ENCODE results near the gene TMEM9.

TMEM9 gene

DNA sequence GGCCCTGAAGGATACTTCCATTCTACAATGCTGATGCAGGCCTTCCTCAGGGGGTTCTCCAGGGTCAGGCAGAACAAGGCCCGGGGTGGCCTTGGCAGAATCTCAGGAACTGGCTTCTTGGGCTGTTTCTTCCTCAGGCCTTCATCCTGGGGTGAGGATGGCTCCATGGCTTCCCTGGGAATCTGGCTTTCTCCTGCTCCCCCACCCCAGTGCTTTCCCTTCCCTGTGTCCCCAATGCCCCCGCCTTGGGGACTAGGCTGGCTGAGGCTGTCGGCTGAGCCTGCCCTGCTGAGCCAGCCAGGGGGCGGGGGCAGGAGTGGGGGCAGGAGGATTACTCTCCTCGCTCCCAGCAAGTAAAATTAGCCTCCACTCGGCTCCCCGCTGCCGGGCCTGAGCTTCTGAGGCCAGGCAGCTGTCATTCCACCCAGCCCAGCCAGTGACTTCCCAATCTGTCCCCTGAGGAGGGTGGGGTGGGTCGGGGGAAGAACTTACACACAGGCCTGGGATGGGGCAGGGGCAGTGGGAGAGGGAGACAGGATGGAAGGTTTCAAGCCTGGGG, 42.0 kb downstream of the TMEM9 start, which contains the start of gene CACNA1S:
CACNA1S (minus strand) TSS at position 254 of the 559 bp plus-strand sequence; CDS start at position 167, 87 bp downstream.
- no peak within 1 kb of the TSS for H3K27ac ChIP-seq
- H3K4me3 ChIP-seq: no peak within 1 kb of the TSS

- H3K27ac ChIP-seq: no peak overlapping the region
- no peak overlapping the region for H3K4me3 ChIP-seq
Observed at GRCh38 chr1:201111672-201112071, 42.6 kb downstream of the TMEM9 start.

DNA sequence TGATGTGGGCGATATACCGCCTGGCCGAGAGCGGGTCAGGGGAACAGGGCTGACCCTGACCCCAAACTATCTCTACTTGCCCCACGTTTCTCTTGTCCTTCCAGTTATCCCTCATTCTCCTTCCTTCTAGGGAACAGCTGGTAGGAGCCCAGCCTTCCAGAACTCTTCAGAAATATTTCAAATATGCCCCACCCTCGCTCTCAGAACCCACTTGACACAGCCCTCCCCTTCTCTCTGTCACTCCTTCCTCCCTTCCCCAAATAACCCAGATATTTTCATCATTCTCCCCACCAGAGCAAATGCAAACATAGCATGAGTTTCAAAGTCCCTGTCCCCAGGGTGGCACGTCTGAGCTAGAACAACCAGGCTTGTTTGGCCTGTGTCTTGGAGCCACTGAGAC, 43.1 kb downstream of the TMEM9 start:
- no peak overlapping the region for H3K27ac ChIP-seq
- no peak overlapping the region for H3K4me3 ChIP-seq

GRCh38 chr1:201110616-201111015, 43.7 kb downstream of the TMEM9 start:
- no peak overlapping the region for H3K27ac ChIP-seq
- H3K4me3 ChIP-seq: no peak overlapping the region

- H3K27ac ChIP-seq: no peak overlapping the region
- H3K4me3 ChIP-seq: no peak overlapping the region
Observed at GRCh38 chr1:201110138-201110537, 44.1 kb downstream of the TMEM9 start.

DNA sequence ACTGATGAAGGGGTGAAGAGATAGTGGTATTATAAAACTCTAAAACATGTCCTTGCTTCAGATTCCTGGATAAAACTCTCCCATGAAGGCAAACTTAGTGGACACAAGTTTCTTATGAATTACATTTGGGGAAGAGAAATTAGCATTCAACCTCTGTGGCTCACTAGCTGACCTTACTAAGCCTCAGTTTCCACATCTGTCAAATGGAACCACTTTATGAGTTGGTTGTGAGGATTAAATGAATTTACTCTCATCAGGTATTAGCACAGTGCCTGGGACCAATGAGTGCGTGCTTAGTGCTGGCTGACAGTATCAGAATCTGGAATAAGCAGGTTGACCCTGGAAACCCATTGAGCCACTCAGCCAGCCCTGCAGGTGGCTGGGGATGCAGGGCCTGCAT, 44.6 kb downstream of the TMEM9 start:
- no peak overlapping the region for H3K4me3 ChIP-seq
- no peak overlapping the region for H3K27ac ChIP-seq

- no peak overlapping the region for H3K27ac ChIP-seq
Observed at GRCh38 chr1:201108614-201109013, 45.7 kb downstream of the TMEM9 start.

GRCh38 chr1:201105688-201106087, 48.6 kb downstream of the TMEM9 start:
- H3K4me3 ChIP-seq: no peak overlapping the region
- H3K27ac ChIP-seq: no peak overlapping the region

More at GRCh38 chr1:201108614-201109013, 45.7 kb downstream of the TMEM9 start:
- no peak overlapping the region for H3K4me3 ChIP-seq

- H3K27ac ChIP-seq: no peak overlapping the region
- no peak overlapping the region for H3K4me3 ChIP-seq
Observed at GRCh38 chr1:201104141-201104540, 50.1 kb downstream of the TMEM9 start.

- H3K4me3 ChIP-seq: no peak overlapping the region
- no peak overlapping the region for H3K27ac ChIP-seq
Observed at GRCh38 chr1:201103666-201104065, 50.6 kb downstream of the TMEM9 start.

GRCh38 chr1:201100169-201100930, 53.9 kb downstream of the TMEM9 start:
- Histone ChIP-seq H3K4me3 (no peak overlapping the region), H3K27ac (no peak overlapping the region)

GRCh38 chr1:201098992-201099677, 55.1 kb downstream of the TMEM9 start:
- H3K4me3 ChIP-seq: no peak overlapping the region
- H3K27ac ChIP-seq: no peak overlapping the region

GRCh38 chr1:201096977-201097856, 57.1 kb downstream of the TMEM9 start:
- H3K27ac ChIP-seq: no peak overlapping the region
- H3K4me3 ChIP-seq: no peak overlapping the region

- Histone ChIP-seq H3K4me3 (no peak overlapping the region), H3K27ac (no peak overlapping the region)
Observed at GRCh38 chr1:201096041-201096461, 58.2 kb downstream of the TMEM9 start.

GRCh38 chr1:201095581-201095980, 58.7 kb downstream of the TMEM9 start:
- Histone ChIP-seq H3K27ac (no peak overlapping the region), H3K4me3 (no peak overlapping the region)

DNA sequence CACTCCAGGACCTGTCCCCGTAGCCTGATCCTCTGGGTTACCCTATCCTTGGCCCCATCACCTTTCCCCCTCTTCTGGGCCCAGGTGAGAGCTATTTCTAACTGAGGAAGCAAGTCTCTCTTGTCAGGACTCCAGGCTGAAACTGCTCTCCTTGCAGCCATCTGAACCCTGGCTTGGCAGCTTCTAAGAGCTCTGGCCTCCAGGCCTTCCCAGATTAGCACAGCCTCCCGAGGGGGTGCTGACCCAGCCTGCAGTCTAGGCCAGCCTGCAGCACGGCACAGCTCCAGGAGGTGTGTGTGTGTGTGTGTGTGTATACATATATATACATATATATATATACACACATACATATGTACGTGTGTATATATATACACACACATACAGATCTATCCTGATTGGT, 59.4 kb downstream of the TMEM9 start:
- Histone ChIP-seq H3K4me3 (no peak overlapping the region), H3K27ac (no peak overlapping the region)

- no peak overlapping the region for H3K4me3 ChIP-seq
- H3K27ac ChIP-seq: no peak overlapping the region
Observed at GRCh38 chr1:201093962-201094361, 60.3 kb downstream of the TMEM9 start.

- H3K4me3 ChIP-seq: no peak overlapping the region
Observed at GRCh38 chr1:201093561-201093960, 60.7 kb downstream of the TMEM9 start.

DNA sequence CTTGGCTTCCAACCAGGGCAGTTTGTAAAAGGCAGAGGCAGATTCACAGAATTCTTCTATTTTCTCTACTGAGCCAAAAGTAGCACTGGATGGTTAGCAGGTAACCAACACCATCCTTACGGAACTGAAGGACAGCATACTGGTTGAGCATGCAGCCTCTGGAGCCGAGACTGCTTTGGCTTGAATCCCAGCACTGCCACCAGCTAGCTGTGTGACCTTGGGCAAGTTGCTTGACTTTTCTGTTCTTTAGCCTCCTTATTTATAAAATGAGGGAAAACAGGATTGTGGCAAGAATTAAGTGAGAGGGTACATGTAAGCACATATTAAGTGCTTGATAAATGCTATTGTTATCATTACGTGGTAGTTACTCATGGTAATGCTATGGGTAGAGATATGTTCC, 61.5 kb downstream of the TMEM9 start:
- Histone ChIP-seq H3K4me3 (no peak overlapping the region), H3K27ac (no peak overlapping the region)

More at GRCh38 chr1:201093561-201093960, 60.7 kb downstream of the TMEM9 start:
- H3K27ac ChIP-seq: no peak overlapping the region

GRCh38 chr1:201091256-201091655, 63.0 kb downstream of the TMEM9 start:
- Histone ChIP-seq H3K27ac (no peak overlapping the region), H3K4me3 (no peak overlapping the region)
